ENCODE results near the gene CBFB. TPM values are rescaled to one million over a fixed set of nuclear protein-coding genes. Genes with fewer than 3 reads are reported as not detected.

The CBFB gene
- total RNA-seq, 1 donor from 2014 or later = 59.1 TPM

- Histone ChIP-seq H3K27me3 (no peaks in the 10 kb centered on the region), H3K27ac (no peak overlapping the region), H3K4me1 (no peaks in the 10 kb centered on the region), H3K4me3 (no peak overlapping the region), H3K36me3 (peaks cover 0 to 9% of the 10 kb centered on the region in 2 donors), H3K9me3 (no peaks in the 10 kb centered on the region)
- DNase-seq (ENCODE audit: low spot score in 2 of 2) = no peak
- intact Hi-C loops (cut with DNase I) = no loop called here
- TF ChIP-seq CTCF (IDR thresholded peaks at IDR 0.05) = no peak
These were observed 69.7 kb downstream of the CBFB start for GRCh38 chr16:67098599-67098998.

DNA sequence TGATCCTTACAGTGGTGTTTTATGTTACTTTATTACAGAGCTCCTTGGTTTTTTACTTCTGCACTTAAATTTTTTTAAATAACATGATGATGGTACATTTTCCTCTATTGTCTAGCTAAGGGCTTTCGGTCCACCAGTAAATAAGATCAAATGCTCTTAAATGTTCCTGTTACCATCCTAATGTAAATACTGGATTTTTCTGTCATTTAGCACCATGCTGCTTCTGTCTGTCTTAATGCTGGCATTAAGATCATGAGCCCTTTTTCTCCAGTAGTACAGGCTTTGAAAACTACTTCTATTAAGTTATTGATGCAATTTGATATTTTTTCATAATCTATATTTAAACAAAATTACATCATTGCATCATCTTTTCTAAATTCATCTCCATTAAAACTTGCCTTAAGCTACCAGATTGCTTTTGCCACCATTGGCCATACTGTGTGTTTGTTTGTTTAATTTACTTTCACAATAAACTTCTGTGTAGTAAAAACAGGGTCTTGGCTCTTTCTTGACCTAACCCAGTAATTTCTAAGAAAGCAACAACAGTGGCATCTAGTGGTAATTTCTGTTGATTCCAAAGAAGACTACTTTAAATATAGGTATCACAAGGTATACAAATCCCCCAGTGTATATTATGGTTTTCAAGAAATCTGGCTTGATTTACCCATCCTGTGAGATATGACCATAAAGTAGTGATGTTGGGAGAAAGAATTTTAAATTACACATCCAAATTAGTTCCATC, 71.8 kb downstream of the CBFB start:
- intact Hi-C loops (cut with DNase I) = no loop called here
- peaks cover 0 to 9% of the 10 kb centered on the region in 2 donors for H3K36me3 ChIP-seq
- H3K9me3 ChIP-seq = no peaks in the 10 kb centered on the region
- no peak for DNase-seq (ENCODE audit: low spot score in 2 of 2)
- no peak overlapping the region for H3K27ac ChIP-seq
- peak in 1 of 3 experiments; percentile 9 for TF ChIP-seq CTCF (IDR thresholded peaks at IDR 0.05)
- H3K4me3 ChIP-seq = no peak overlapping the region
- H3K4me1 ChIP-seq = no peaks in the 10 kb centered on the region
- no peaks in the 10 kb centered on the region for H3K27me3 ChIP-seq

DNA sequence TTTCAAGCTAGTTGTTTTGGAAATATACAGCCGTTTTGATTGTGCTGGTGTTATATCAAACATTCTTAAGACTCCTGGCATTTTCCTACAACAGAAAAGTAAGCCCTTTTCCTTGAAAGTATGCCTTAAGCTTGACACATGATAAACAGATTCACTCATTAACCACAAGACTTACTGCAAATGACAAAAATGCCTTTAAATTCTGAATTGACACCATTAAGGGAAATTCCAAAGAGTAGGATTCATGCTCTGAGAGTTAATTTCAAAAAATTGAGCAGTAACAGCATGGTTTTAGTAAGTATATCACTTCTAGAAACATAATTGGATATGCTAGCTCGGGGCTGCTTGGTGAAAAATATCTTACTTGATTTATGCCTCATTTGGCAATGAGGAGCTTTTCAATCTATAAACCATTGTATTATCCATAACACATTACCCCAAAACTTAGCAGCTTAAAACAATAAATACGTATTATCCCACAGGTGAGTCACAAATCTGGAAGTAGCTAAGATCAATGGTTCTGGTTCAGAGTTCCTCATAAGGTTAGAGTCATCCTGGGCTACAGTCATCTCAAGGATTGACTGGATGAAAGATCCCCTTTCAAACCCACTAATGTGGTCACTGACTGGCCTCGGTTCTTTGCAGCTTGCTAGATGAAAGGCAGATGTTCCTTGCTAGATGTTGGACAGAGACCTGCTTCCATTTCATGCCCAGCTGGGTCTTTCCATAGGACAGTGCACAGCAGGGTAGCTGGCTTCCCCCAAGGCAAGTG, 72.5 kb downstream of the CBFB start:
- Histone ChIP-seq H3K4me3 (no peak overlapping the region), H3K36me3 (peaks cover 0 to 9% of the 10 kb centered on the region in 2 donors), H3K27ac (no peak overlapping the region), H3K4me1 (no peaks in the 10 kb centered on the region), H3K27me3 (no peaks in the 10 kb centered on the region), H3K9me3 (no peaks in the 10 kb centered on the region)
- TF ChIP-seq CTCF (IDR thresholded peaks at IDR 0.05) = no peak
- DNase-seq (ENCODE audit: low spot score in 2 of 2) = no peak
- intact Hi-C loops (cut with DNase I) = no loop called here

GRCh38 chr16:67104061-67104460, 75.1 kb downstream of the CBFB start:
- H3K36me3 ChIP-seq = peaks cover 0 to 8% of the 10 kb centered on the region in 2 donors
- TF ChIP-seq CTCF (IDR thresholded peaks at IDR 0.05) = no peak

GRCh38 chr16:67104845-67105244, 75.9 kb downstream of the CBFB start:
- no peak overlapping the region for H3K4me3 ChIP-seq
- no peak overlapping the region for H3K27ac ChIP-seq
- DNase-seq (ENCODE audit: low spot score in 2 of 2) = no peak
- no peak for TF ChIP-seq CTCF (IDR thresholded peaks at IDR 0.05)
- H3K36me3 ChIP-seq = peaks cover 0 to 3% of the 10 kb centered on the region in 2 donors
- intact Hi-C loops (cut with DNase I) = loop anchor here (5.0 kb wide), 2 partner anchors 78 to 128 kb away; partner anchors contain the start of gene CBFB
- H3K9me3 ChIP-seq = no peaks in the 10 kb centered on the region
- H3K4me1 ChIP-seq = peaks cover 0 to 4% of the 10 kb centered on the region in 2 donors
- H3K27me3 ChIP-seq = no peaks in the 10 kb centered on the region

More at GRCh38 chr16:67104061-67104460, 75.1 kb downstream of the CBFB start:
- DNase-seq (ENCODE audit: low spot score in 2 of 2) = no peak
- Histone ChIP-seq H3K4me1 (peaks cover 0 to under 1% of the 10 kb centered on the region in 2 donors), H3K9me3 (no peaks in the 10 kb centered on the region), H3K27ac (no peak overlapping the region), H3K27me3 (no peaks in the 10 kb centered on the region), H3K4me3 (no peak overlapping the region)
- intact Hi-C loops (cut with DNase I) = no loop called here
